OCI-LY3 (cell line): ENCODE measurements around the gene CCM2.

Source experiments
- EZH2phosphoT487 ChIP-seq: fragments of 200-600 bp; shearing (Covaris generic); IDR thresholded peaks from 2 replicates; pipeline ENCODE4 v1.6.1; 2018; ENCODE audit warnings: antibody characterized with exemption, mixed run types, low read depth
- TF ChIP-seq, protein P1 (sequence below): fragments of 200-600, 300-600 bp; sonication (generic); IDR thresholded peaks from 2 replicates; pipeline ENCODE4 v1.5.1; 2014; ENCODE audit warnings: antibody characterized with exemption, low read length, low read depth

DNA sequence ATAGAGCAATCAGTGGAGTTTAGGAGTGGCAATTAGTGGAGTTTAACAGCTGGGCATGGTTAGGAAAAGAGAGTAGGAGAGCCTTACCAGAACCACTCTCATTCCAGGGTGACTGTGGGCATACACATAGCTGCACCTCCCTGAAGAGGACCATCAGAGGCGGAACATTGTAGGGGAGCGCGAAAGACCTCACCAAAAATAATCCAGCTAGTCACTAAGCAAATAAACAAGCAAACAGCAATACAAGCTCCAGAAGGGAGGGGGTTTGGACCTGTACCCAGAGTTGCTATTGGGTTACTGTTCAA, 92.9 kb downstream of the CCM2 start:
- TF ChIP-seq, protein P1, sequence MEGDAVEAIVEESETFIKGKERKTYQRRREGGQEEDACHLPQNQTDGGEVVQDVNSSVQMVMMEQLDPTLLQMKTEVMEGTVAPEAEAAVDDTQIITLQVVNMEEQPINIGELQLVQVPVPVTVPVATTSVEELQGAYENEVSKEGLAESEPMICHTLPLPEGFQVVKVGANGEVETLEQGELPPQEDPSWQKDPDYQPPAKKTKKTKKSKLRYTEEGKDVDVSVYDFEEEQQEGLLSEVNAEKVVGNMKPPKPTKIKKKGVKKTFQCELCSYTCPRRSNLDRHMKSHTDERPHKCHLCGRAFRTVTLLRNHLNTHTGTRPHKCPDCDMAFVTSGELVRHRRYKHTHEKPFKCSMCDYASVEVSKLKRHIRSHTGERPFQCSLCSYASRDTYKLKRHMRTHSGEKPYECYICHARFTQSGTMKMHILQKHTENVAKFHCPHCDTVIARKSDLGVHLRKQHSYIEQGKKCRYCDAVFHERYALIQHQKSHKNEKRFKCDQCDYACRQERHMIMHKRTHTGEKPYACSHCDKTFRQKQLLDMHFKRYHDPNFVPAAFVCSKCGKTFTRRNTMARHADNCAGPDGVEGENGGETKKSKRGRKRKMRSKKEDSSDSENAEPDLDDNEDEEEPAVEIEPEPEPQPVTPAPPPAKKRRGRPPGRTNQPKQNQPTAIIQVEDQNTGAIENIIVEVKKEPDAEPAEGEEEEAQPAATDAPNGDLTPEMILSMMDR, result no peak
- TF ChIP-seq EZH2phosphoT487, result no peak
